Mesendoderm (in vitro differentiated cells): ENCODE results near the gene DPYD.

Experiments
- DNase-seq: peaks from one replicate; pipeline ENCODE4 v3.0.0; 2013
- H2AK5ac ChIP-seq: 2 replicates; pipeline ENCODE4 v1.6.1; 2013; ENCODE audit warnings: low read length, inconsistent platforms
- H2BK120ac ChIP-seq: 2 replicates; pipeline ENCODE4 v1.6.1; 2013; ENCODE audit warnings: low read depth, mild to moderate bottlenecking, low read length, moderate library complexity, mixed read lengths
- H2BK15ac ChIP-seq: replicated peaks from 2 replicates; pipeline ENCODE4 v1.6.1; 2013; ENCODE audit warnings: low read depth, mild to moderate bottlenecking, moderate library complexity
- H2BK5ac ChIP-seq: 2 replicates; pipeline ENCODE4 v1.6.1; 2013; ENCODE audit warnings: low read length, inconsistent platforms
- H3K18ac ChIP-seq: 2 replicates; pipeline ENCODE4 v1.6.1; 2013; ENCODE audit warnings: mild to moderate bottlenecking, low read length, mixed read lengths
- H3K23ac ChIP-seq: one replicate; pipeline ENCODE4 v1.6.1; 2013; ENCODE audit warnings: low read length
- H3K27ac ChIP-seq: 2 replicates; pipeline ENCODE4 v1.5.1; 2013; ENCODE audit warnings: low read depth, mild to moderate bottlenecking, inconsistent platforms, low read length, moderate library complexity
- H3K27me3 ChIP-seq: 2 replicates; pipeline ENCODE4 v1.6.1; 2013; ENCODE audit warnings: low read length, control low read depth, mild to moderate bottlenecking, inconsistent platforms; ENCODE audit not compliant: insufficient read depth, poor library complexity
- H3K36me3 ChIP-seq: 2 replicates; pipeline ENCODE4 v1.6.1; 2013; ENCODE audit warnings: low read length, inconsistent platforms; ENCODE audit not compliant: control insufficient read depth, insufficient read depth
- H3K4ac ChIP-seq: one replicate; pipeline ENCODE4 v1.6.1; 2013; ENCODE audit warnings: low read depth, mild to moderate bottlenecking, low read length, moderate library complexity
- H3K4me1 ChIP-seq: 2 replicates; pipeline ENCODE4 v1.6.1; 2013; ENCODE audit warnings: low read depth, low read length, inconsistent platforms; ENCODE audit not compliant: control insufficient read depth
- H3K4me2 ChIP-seq: 2 replicates; pipeline ENCODE4 v1.6.1; 2013; ENCODE audit warnings: low read length
- H3K4me3 ChIP-seq: 2 replicates; pipeline ENCODE4 v1.5.1; 2013; ENCODE audit warnings: mild to moderate bottlenecking, low read length
- H3K56ac ChIP-seq: one replicate; pipeline ENCODE4 v1.6.1; 2013; ENCODE audit warnings: low read length
- H3K79me1 ChIP-seq: 2 replicates; pipeline ENCODE4 v1.6.1; 2013; ENCODE audit warnings: low read length, inconsistent platforms
- H3K79me2 ChIP-seq: 2 replicates; pipeline ENCODE4 v1.6.1; 2013; ENCODE audit warnings: mild to moderate bottlenecking, low read length; ENCODE audit not compliant: control insufficient read depth, insufficient read depth
- H3K9ac ChIP-seq: 2 replicates; pipeline ENCODE4 v1.6.1; 2013; ENCODE audit warnings: low read length, inconsistent platforms
- H4K5ac ChIP-seq: one replicate; pipeline ENCODE4 v1.6.1; 2013; ENCODE audit warnings: low read length
- H4K8ac ChIP-seq: one replicate; pipeline ENCODE4 v1.6.1; 2013; ENCODE audit warnings: low read depth, mild to moderate bottlenecking, control low read depth, low read length, moderate library complexity
- WGBS: extraction: QIAGEN DNeasy Blood & Tissue Kit; methylation state at CpG from one replicate; pipeline ENCODE4 v1.1.7; 2013; ENCODE audit warnings: low lambda C conversion rate, missing lambda C conversion rate; ENCODE audit not compliant: insufficient coverage; ENCODE audit errors: extremely low coverage; 5-methylcytosine and 5-hydroxymethylcytosine counted together

DPYD gene

DNA sequence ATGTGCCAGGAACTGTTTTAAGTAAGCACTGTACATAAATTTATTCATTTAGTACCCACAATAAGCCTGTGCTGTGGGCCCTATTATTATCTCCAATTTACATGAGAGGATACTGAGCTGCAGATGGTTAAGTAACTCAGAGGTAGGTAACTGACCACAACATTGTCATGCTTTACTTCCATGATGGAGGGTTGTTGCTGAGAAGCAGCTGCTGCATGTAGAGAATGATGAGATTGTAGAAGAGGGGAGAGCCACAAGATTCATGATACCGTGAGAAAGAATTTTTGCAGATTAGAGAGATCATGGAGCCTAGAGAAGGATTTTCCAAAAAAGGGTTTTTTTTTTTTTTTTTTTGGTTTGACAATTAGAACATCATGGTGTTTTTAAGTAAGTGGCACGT, 886.2 kb downstream of the DPYD start:
- no peak overlapping the region for H2BK15ac ChIP-seq
- H3K9ac ChIP-seq: no peak overlapping the region
- no peaks in the 10 kb centered on the region for H3K36me3 ChIP-seq
- no peaks in the 10 kb centered on the region for H3K4me1 ChIP-seq
- WGBS: no CpG with 5 or more reads among the region's 2 CpGs
- H2BK120ac ChIP-seq: no peak overlapping the region
- no peak overlapping the region for H3K4me2 ChIP-seq
- H3K18ac ChIP-seq: no peak overlapping the region
- H3K27ac ChIP-seq: no peak overlapping the region
- H4K8ac ChIP-seq: no peak overlapping the region
- H3K4ac ChIP-seq: no peak overlapping the region
- no peaks in the 10 kb centered on the region for H3K79me1 ChIP-seq
- no peaks in the 10 kb centered on the region for H3K79me2 ChIP-seq
- no peak overlapping the region for H3K56ac ChIP-seq
- no peak overlapping the region for H2BK5ac ChIP-seq
- no peaks in the 10 kb centered on the region for H3K27me3 ChIP-seq
- no peak overlapping the region for H3K23ac ChIP-seq
- no peak overlapping the region for H4K5ac ChIP-seq
- H2AK5ac ChIP-seq: no peak overlapping the region
- H3K4me3 ChIP-seq: no peak overlapping the region
- DNase-seq: no peak

DNA sequence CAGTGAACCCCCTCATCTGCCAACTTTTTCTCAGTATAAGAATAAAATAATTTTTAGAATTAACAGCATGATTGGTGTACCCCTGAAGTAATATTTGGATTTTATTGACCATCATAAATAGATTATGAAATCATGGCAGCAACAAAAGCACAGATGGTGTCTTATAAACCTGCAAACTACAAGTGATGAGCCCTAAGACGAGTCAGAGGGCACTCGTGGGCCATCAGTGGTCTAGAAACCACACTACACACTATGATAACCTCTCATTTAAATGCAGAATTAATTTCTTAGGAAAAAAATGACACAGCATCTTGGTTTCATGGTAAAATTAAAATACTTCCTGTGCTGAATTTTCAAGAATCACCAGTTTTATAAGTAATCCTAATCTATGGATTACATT, 886.9 kb downstream of the DPYD start:
- Histone ChIP-seq H3K4me3 (no peak overlapping the region), H3K36me3 (no peaks in the 10 kb centered on the region), H3K4me1 (no peaks in the 10 kb centered on the region), H3K4me2 (no peak overlapping the region), H3K56ac (no peak overlapping the region), H3K9ac (no peak overlapping the region), H2BK5ac (no peak overlapping the region), H3K18ac (no peak overlapping the region), H3K79me1 (no peaks in the 10 kb centered on the region), H2BK15ac (no peak overlapping the region), H3K4ac (no peak overlapping the region), H2BK120ac (no peak overlapping the region), H3K27me3 (no peaks in the 10 kb centered on the region), H4K8ac (no peak overlapping the region), H3K23ac (no peak overlapping the region), H2AK5ac (no peak overlapping the region), H4K5ac (no peak overlapping the region), H3K27ac (no peak overlapping the region), H3K79me2 (no peaks in the 10 kb centered on the region)
- no peak for DNase-seq
- WGBS: no CpG with 5 or more reads among the region's 2 CpGs
